ENCODE results near the gene ERCC6L2. TPM values are rescaled to one million over a fixed set of nuclear protein-coding genes. Genes with fewer than 3 reads are reported as not detected.

The ERCC6L2 gene
- polyA plus RNA-seq, 1 of the 3 experiments (the other 2 are of a cell fraction): 10.0 TPM

- peak; percentile 40; the same call in 1 of the 2 replicates for TF ChIP-seq POLR2AphosphoS5 (IDR thresholded peaks at IDR 0.05; ENCODE audit: low read depth, low read length)
- no peak for TF ChIP-seq FOXJ3 (CRISPR knock-in tag; IDR thresholded peaks at IDR 0.05)
- TF ChIP-seq, protein P1, sequence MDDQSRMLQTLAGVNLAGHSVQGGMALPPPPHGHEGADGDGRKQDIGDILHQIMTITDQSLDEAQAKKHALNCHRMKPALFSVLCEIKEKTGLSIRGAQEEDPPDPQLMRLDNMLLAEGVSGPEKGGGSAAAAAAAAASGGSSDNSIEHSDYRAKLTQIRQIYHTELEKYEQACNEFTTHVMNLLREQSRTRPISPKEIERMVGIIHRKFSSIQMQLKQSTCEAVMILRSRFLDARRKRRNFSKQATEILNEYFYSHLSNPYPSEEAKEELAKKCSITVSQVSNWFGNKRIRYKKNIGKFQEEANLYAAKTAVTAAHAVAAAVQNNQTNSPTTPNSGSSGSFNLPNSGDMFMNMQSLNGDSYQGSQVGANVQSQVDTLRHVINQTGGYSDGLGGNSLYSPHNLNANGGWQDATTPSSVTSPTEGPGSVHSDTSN (IDR thresholded peaks at IDR 0.05): peak; percentile 90
- TF ChIP-seq SMC3 (IDR thresholded peaks at IDR 0.05; ENCODE audit: low read depth, low read length): no peak
- no peak for TF ChIP-seq MXI1 (IDR thresholded peaks at IDR 0.05; ENCODE audit: low read depth, low read length)
- TF ChIP-seq GABPA (IDR thresholded peaks at IDR 0.05; ENCODE audit: low read depth): no peak
- TF ChIP-seq, protein P2, sequence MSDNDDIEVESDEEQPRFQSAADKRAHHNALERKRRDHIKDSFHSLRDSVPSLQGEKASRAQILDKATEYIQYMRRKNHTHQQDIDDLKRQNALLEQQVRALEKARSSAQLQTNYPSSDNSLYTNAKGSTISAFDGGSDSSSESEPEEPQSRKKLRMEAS (IDR thresholded peaks at IDR 0.05; ENCODE audit: low read depth): no peak
- TF ChIP-seq FOSL2 (IDR thresholded peaks at IDR 0.05; ENCODE audit: borderline replicate concordance, low read depth): peak; percentile 88
- peak; percentile 87 for TF ChIP-seq TCF12 (IDR thresholded peaks at IDR 0.05)
- TF ChIP-seq GATA2 (CRISPR knock-in tag; IDR thresholded peaks at IDR 0.05): no peak
- TF ChIP-seq, protein P3, sequence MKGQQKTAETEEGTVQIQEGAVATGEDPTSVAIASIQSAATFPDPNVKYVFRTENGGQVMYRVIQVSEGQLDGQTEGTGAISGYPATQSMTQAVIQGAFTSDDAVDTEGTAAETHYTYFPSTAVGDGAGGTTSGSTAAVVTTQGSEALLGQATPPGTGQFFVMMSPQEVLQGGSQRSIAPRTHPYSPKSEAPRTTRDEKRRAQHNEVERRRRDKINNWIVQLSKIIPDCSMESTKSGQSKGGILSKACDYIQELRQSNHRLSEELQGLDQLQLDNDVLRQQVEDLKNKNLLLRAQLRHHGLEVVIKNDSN (IDR thresholded peaks at IDR 0.05; ENCODE audit: borderline replicate concordance, low read depth): no peak
- no peak for TF ChIP-seq NRF1 (IDR thresholded peaks at IDR 0.05; ENCODE audit: low read depth, low read length)
These were observed 23.1 kb upstream of the ERCC6L2 start (continued) for GRCh38 chr9:95852059-95853032.

DNA sequence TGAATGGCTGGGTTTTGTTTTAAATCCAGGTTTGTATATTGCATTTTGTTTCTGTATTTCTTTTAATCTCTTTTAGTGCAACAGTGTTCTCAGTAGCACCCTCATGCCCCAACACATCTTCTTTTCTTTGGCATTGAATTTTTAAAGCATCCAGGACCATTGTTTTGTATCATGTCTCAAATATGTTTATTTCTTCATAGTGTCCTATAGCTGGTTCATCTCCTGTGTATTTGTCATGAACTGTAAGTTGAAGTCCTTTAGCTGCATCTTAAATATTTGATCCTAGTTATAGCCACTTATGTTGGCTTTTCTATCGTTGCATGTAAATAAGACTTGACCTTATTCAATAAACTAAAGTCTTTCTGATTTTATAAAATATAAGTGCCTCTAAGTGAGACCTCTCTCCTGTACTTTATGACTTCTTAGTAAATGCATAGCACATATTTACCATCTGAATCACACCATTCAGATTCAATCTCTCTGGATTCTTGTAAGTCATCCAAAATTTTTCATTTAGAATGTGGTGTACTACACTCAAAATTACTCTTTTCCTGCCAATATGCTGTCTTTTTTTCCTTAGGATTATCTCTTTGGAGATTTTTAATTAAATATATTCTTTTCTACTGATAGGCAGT lies 21.0 kb upstream of the ERCC6L2 start:
- Histone ChIP-seq H3K36me3 (replicated peaks in 1 of 2; ENCODE audit: control insufficient read depth in 1 of 2, insufficient read depth in 2 of 2, low read length in 1 of 2) (no peaks in the 10 kb centered on the region), H3K4me3 (ENCODE audit: low read depth in 2 of 2, low read length in 1 of 2) (no peak overlapping the region), H3K4me2 (peak overlapping the region; percentile 46; the same call in 1 of the 2 replicates), H2AFZ (ENCODE audit: low read depth) (no peak overlapping the region), H3K79me2 (ENCODE audit: insufficient read depth) (no peaks in the 10 kb centered on the region), H3K4me1 (ENCODE audit: control insufficient read depth in 1 of 2, insufficient read depth in 2 of 2, low read depth in 1 of 2, low read length in 1 of 2) (peaks cover 22 to 36% of the 10 kb centered on the region in 2 experiments; a peak in 3 of 4 replicates), H4K20me1 (ENCODE audit: insufficient read depth) (no peaks in the 10 kb centered on the region), H3F3A (replicated peaks; ENCODE audit: insufficient read depth) (peaks cover 37% of the 10 kb centered on the region), H3K9me3 (no peaks in the 10 kb centered on the region), H3K9me2 (no peaks in the 10 kb centered on the region), H3K9ac (0 out of 2 replicates have a peak overlapping the region, but pooled peaks have one; percentile 6), H3K27ac (ENCODE audit: low read depth in 2 of 2, low read length in 1 of 2) (peak overlapping the region; percentile 62 to 66; a peak in 3 of 4 replicates), H3K27me3 (ENCODE audit: insufficient read depth) (no peaks in the 10 kb centered on the region)
- DNase-seq: no peak
- POLR2A ChIA-PET: no interaction called here
- CTCF ChIA-PET: interaction anchor here (1.6 kb wide), 1 partner anchor 16 kb away, joined by 4 read pairs; no protein-coding TSS in a partner anchor
- WGBS (ENCODE audit: low lambda C conversion rate): 14% methylated on average over 1 of the region's 1 CpG
- TF ChIP-seq JUND (IDR thresholded peaks at IDR 0.05) (peak; percentile 84), FOXM1 (IDR thresholded peaks at IDR 0.05; ENCODE audit: low read depth) (0 out of 2 replicates have a peak, but pooled peaks have one; percentile 32), TCF12 (IDR thresholded peaks at IDR 0.05) (peak; percentile 85), TAF1 (IDR thresholded peaks at IDR 0.05; ENCODE audit: borderline replicate concordance, low read depth, low read length) (no peak), TEAD4 (IDR thresholded peaks at IDR 0.05; ENCODE audit: borderline replicate concordance, insufficient read depth) (peak; percentile 76; the same call in 1 of the 2 replicates), YY1 (IDR thresholded peaks at IDR 0.05; ENCODE audit: low read depth) (no peak), POLR2AphosphoS5 (IDR thresholded peaks at IDR 0.05; ENCODE audit: low read depth, low read length) (peak; percentile 34; the same call in 1 of the 2 replicates), EP300 (IDR thresholded peaks at IDR 0.05; ENCODE audit: borderline replicate concordance in 1 of 2, low read depth in 1 of 2, low read length in 1 of 2) (peak in 1 of 2 experiments; percentile 86; a peak in 1 of 4 replicates), FOSL2 (IDR thresholded peaks at IDR 0.05; ENCODE audit: borderline replicate concordance, low read depth) (peak; percentile 82), NFIC (IDR thresholded peaks at IDR 0.05; ENCODE audit: borderline replicate concordance) (peak; percentile 94), CTCF (IDR thresholded peaks at IDR 0.05) (no peak)
- TF ChIP-seq, protein P2 (IDR thresholded peaks at IDR 0.05; ENCODE audit: low read depth): no peak
- TF ChIP-seq, protein P1 (IDR thresholded peaks at IDR 0.05): peak; percentile 70; the same call in 1 of the 2 replicates

Data from SK-N-SH (cell line).